ENCODE measurements around the gene SORCS2. TPM values are rescaled to one million over a fixed set of nuclear protein-coding genes. Genes with fewer than 3 reads are reported as not detected.

SORCS2 gene
- polyA plus RNA-seq, 3 donors: 0.46 to 0.55 TPM; not detected in 1

- Histone ChIP-seq H4K20me1 (ENCODE audit: insufficient read depth, low read length) (no peaks in the 10 kb centered on the region), H3K4me2 (replicated peaks; ENCODE audit: extremely low read depth, low read length, poor library complexity, severe bottlenecking) (no peak overlapping the region), H3K27me3 (ENCODE audit: control insufficient read depth in 2 of 2, insufficient read depth in 2 of 2, low read length in 2 of 2) (peaks cover 0 to 2% of the 10 kb centered on the region in 2 donors), H3K79me2 (ENCODE audit: insufficient read depth, low read length) (no peaks in the 10 kb centered on the region), H3K36me3 (replicated peaks in 1 of 2; ENCODE audit: control insufficient read depth in 1 of 2, insufficient read depth in 2 of 2, low read length in 2 of 2) (no peaks in the 10 kb centered on the region), H3K9ac (ENCODE audit: insufficient read depth, low read length, poor library complexity, severe bottlenecking) (no peak overlapping the region), H3K9me3 (replicated peaks in 1 of 2; ENCODE audit: control insufficient read depth in 1 of 2, insufficient read depth in 1 of 2, low read length in 2 of 2) (no peaks in the 10 kb centered on the region), H2AFZ (ENCODE audit: insufficient read depth, low read depth, low read length, poor library complexity, severe bottlenecking) (no peak overlapping the region), H3K4me1 (ENCODE audit: control insufficient read depth in 1 of 2, insufficient read depth in 2 of 2, low read length in 2 of 2) (peaks cover 68 to 76% of the 10 kb centered on the region in 2 donors), H3K27ac (ENCODE audit: low read depth in 1 of 2, low read length in 2 of 2) (no peak overlapping the region), H3K4me3 (replicated peaks in 1 of 3; ENCODE audit: low read depth in 2 of 3, low read length in 3 of 3) (peak overlapping the region in 1 of 3 experiments; percentile 59)
- intact Hi-C loops (cut with micrococcal nuclease): loop anchor here in 1 of 2 donors (10.0 kb wide), 1 partner anchor 51 kb away; no protein-coding TSS in a partner anchor
- Mint-ChIP-seq H3K4me3 (no peak overlapping the region), H3K9me3 (peaks cover 0 to 2% (median 0%) of the 10 kb centered on the region in 7 donors), H3K27me3 (ENCODE audit: low read depth in 3 of 3) (peaks cover 13 to 21% (median 21%) of the 10 kb centered on the region in 3 donors), H3K27ac (peak overlapping the region in 3 of 7 donors; percentile 12 to 94 (median 78)), H3K4me1 (peaks cover 61% of the 10 kb centered on the region), H3K36me3 (peaks cover 2 to 5% of the 10 kb centered on the region in 2 donors)
- over 99% methylated on average over 12 of the region's 12 CpGs for WGBS (ENCODE audit: insufficient coverage)
- DNase-seq: no peak
- TF ChIP-seq CTCF (IDR thresholded peaks at IDR 0.05): no peak
Measured at GRCh38 chr4:7636240-7636508, 443.8 kb downstream of the SORCS2 start.

- Histone ChIP-seq H3K36me3 (replicated peaks in 1 of 2; ENCODE audit: control insufficient read depth in 1 of 2, insufficient read depth in 2 of 2, low read length in 2 of 2) (no peaks in the 10 kb centered on the region), H3K4me1 (ENCODE audit: control insufficient read depth in 1 of 2, insufficient read depth in 2 of 2, low read length in 2 of 2) (peaks cover 68 to 76% of the 10 kb centered on the region in 2 donors), H3K9ac (ENCODE audit: insufficient read depth, low read length, poor library complexity, severe bottlenecking) (no peak overlapping the region), H3K4me3 (replicated peaks in 1 of 3; ENCODE audit: low read depth in 2 of 3, low read length in 3 of 3) (no peak overlapping the region), H4K20me1 (ENCODE audit: insufficient read depth, low read length) (no peaks in the 10 kb centered on the region), H2AFZ (ENCODE audit: insufficient read depth, low read depth, low read length, poor library complexity, severe bottlenecking) (no peak overlapping the region), H3K27ac (ENCODE audit: low read depth in 1 of 2, low read length in 2 of 2) (no peak overlapping the region), H3K79me2 (ENCODE audit: insufficient read depth, low read length) (no peaks in the 10 kb centered on the region), H3K4me2 (replicated peaks; ENCODE audit: extremely low read depth, low read length, poor library complexity, severe bottlenecking) (no peak overlapping the region), H3K27me3 (ENCODE audit: control insufficient read depth in 2 of 2, insufficient read depth in 2 of 2, low read length in 2 of 2) (no peaks in the 10 kb centered on the region), H3K9me3 (replicated peaks in 1 of 2; ENCODE audit: control insufficient read depth in 1 of 2, insufficient read depth in 1 of 2, low read length in 2 of 2) (no peaks in the 10 kb centered on the region)
- intact Hi-C loops (cut with micrococcal nuclease): loop anchor here in 1 of 2 donors (10.0 kb wide), 1 partner anchor 52 kb away; no protein-coding TSS in a partner anchor
- TF ChIP-seq CTCF (IDR thresholded peaks at IDR 0.05): no peak
- 97% methylated on average over 11 of the region's 13 CpGs for WGBS (ENCODE audit: insufficient coverage)
- Mint-ChIP-seq H3K4me3 (no peak overlapping the region), H3K27ac (no peak overlapping the region), H3K36me3 (peaks cover 8 to 9% of the 10 kb centered on the region in 2 donors), H3K27me3 (ENCODE audit: low read depth in 3 of 3) (peaks cover 13 to 19% (median 15%) of the 10 kb centered on the region in 3 donors), H3K4me1 (peaks cover 61% of the 10 kb centered on the region), H3K9me3 (peaks cover 0 to 4% (median 1%) of the 10 kb centered on the region in 7 donors)
- DNase-seq: no peak
Measured at GRCh38 chr4:7637139-7637538, 444.8 kb downstream of the SORCS2 start.

Measured in CD14-positive monocyte (primary cell).